Measurements from ENCODE around the gene GRIK3. TPM values are rescaled to one million over a fixed set of nuclear protein-coding genes. Genes with fewer than 3 reads are reported as not detected.

The GRIK3 gene
- total RNA-seq, 1 experiment from 2014 or later = 5.5 TPM

- H3K27ac Mint-ChIP-seq = no peak overlapping the region
- peaks cover 3% of the 10 kb centered on the region; the same call in 1 of the 2 replicates for H3K27me3 Mint-ChIP-seq (ENCODE audit: low read depth)
Observed at GRCh38 chr1:36835017-36835695, 199.2 kb downstream of the GRIK3 start.

GRCh38 chr1:36834586-36834985 lies 199.7 kb downstream of the GRIK3 start:
- CTCF ChIA-PET = interaction anchor here (1.5 kb wide), 1 partner anchor 11 kb away, joined by 5 read pairs; no protein-coding TSS in a partner anchor
- H3K9me3 Mint-ChIP-seq = no peaks in the 10 kb centered on the region
- TF ChIP-seq ZNF317 (CRISPR knock-in tag; IDR thresholded peaks at IDR 0.05; ENCODE audit: borderline replicate concordance, low read depth) (no peak), IRF1 (CRISPR knock-in tag; IDR thresholded peaks at IDR 0.05) (no peak), ELF4 (CRISPR knock-in tag; IDR thresholded peaks at IDR 0.05; ENCODE audit: low read depth) (no peak), ZNF138 (CRISPR knock-in tag; conservative IDR thresholded peaks at IDR 0.05) (no peak), HMGXB4 (CRISPR knock-in tag; IDR thresholded peaks at IDR 0.05) (no peak), ATF1 (CRISPR knock-in tag; IDR thresholded peaks at IDR 0.05) (no peak), ATF3 (CRISPR knock-in tag; conservative IDR thresholded peaks at IDR 0.05) (no peak), E2F4 (CRISPR knock-in tag; IDR thresholded peaks at IDR 0.05; ENCODE audit: borderline replicate concordance, low read depth) (no peak), RORB (CRISPR knock-in tag; IDR thresholded peaks at IDR 0.05) (no peak), HMGA2 (CRISPR knock-in tag; IDR thresholded peaks at IDR 0.05) (no peak), ETV6 (CRISPR knock-in tag; IDR thresholded peaks at IDR 0.05) (no peak), FOXP1 (CRISPR knock-in tag; IDR thresholded peaks at IDR 0.05; ENCODE audit: borderline replicate concordance) (no peak)

More at GRCh38 chr1:36835017-36835695, 199.2 kb downstream of the GRIK3 start:
- TF ChIP-seq CTCF (IDR thresholded peaks at IDR 0.05) (no peak), MYBL2 (CRISPR knock-in tag; IDR thresholded peaks at IDR 0.05) (no peak), ETV6 (CRISPR knock-in tag; IDR thresholded peaks at IDR 0.05) (no peak), ZNF512 (CRISPR knock-in tag; IDR thresholded peaks at IDR 0.05; ENCODE audit: borderline replicate concordance) (no peak), E2F1 (CRISPR knock-in tag; IDR thresholded peaks at IDR 0.05) (no peak), SMAD3 (CRISPR knock-in tag; IDR thresholded peaks at IDR 0.05; ENCODE audit: borderline replicate concordance) (no peak)
- POLR2A ChIA-PET = interaction anchor here (1.0 kb wide), 1 partner anchor 11 kb away, joined by 3 read pairs; no protein-coding TSS in a partner anchor
- Mint-ChIP-seq H3K9me3 (no peaks in the 10 kb centered on the region), H3K4me3 (no peak overlapping the region), H3K36me3 (no peaks in the 10 kb centered on the region), H3K4me1 (peaks cover 15% of the 10 kb centered on the region)
- CTCF ChIA-PET = interaction anchor here (0.8 kb wide), 1 partner anchor 13 kb away, joined by 3 read pairs; no protein-coding TSS in a partner anchor
- ATAC-seq (no peak), DNase-seq (ENCODE audit: low spot score) (no peak)

More at GRCh38 chr1:36834586-36834985, 199.7 kb downstream of the GRIK3 start:
- POLR2A ChIA-PET = no interaction called here
- peaks cover 3% of the 10 kb centered on the region; the same call in 1 of the 2 replicates for H3K27me3 Mint-ChIP-seq (ENCODE audit: low read depth)
- H3K4me3 Mint-ChIP-seq = no peak overlapping the region
- H3K4me1 Mint-ChIP-seq = peaks cover 15% of the 10 kb centered on the region
- DNase-seq (ENCODE audit: low spot score) = no peak
- no peak for ATAC-seq
- no peak overlapping the region for H3K27ac Mint-ChIP-seq
- no peaks in the 10 kb centered on the region for H3K36me3 Mint-ChIP-seq

Data from WTC11 (cell line).